Liver (tissue), 9 donors: ENCODE measurements around the gene TAF3. TPM values are rescaled to one million over a fixed set of nuclear protein-coding genes. Genes with fewer than 3 reads are reported as not detected.

Source experiments
- DNase-seq: peaks from one replicate; pipeline ENCODE4 v3.0.0-alpha.2; 2017; ENCODE audit warnings: low spot score
- H3K27ac ChIP-seq, 2 donors: one replicate each; pipeline ENCODE4 v1.7.0; 2013; ENCODE audit warnings: inconsistent platforms in 2 of 2, low read length in 2 of 2, control low read depth in 1 of 2, low read depth in 1 of 2, mild to moderate bottlenecking in 1 of 2
- H3K27me3 ChIP-seq, 4 donors: one replicate each; pipeline versions ENCODE4 v1.6.1 to v1.7.0; 2013; ENCODE audit warnings: low read length in 3 of 4, inconsistent platforms in 1 of 4, mild to moderate bottlenecking in 1 of 4, moderate library complexity in 1 of 4; ENCODE audit not compliant: control insufficient read depth in 4 of 4, insufficient read depth in 4 of 4
- H3K36me3 ChIP-seq, 4 donors: one replicate each; pipeline versions ENCODE4 v1.6.1 to v1.7.0; 2013; ENCODE audit warnings: low read length in 3 of 4, mild to moderate bottlenecking in 3 of 4, low read depth in 1 of 4, moderate library complexity in 1 of 4; ENCODE audit not compliant: control insufficient read depth in 4 of 4, insufficient read depth in 3 of 4
- H3K4me1 ChIP-seq, 4 donors: one replicate each; pipeline versions ENCODE4 v1.6.1 to v1.7.0; 2013; ENCODE audit warnings: low read length in 3 of 4, mild to moderate bottlenecking in 3 of 4, moderate library complexity in 1 of 4; ENCODE audit not compliant: control insufficient read depth in 4 of 4, insufficient read depth in 4 of 4
- H3K4me3 ChIP-seq, 3 donors: one replicate each; pipeline versions ENCODE4 v1.6.1 to v1.7.0; 2013; ENCODE audit warnings: low read length in 3 of 3, control low read depth in 1 of 3, low read depth in 1 of 3, mild to moderate bottlenecking in 1 of 3
- H3K9ac ChIP-seq, 2 donors: one replicate each; pipeline ENCODE4 v1.7.0; 2013; ENCODE audit warnings: low read length in 2 of 2, mild to moderate bottlenecking in 2 of 2, moderate library complexity in 2 of 2, control low read depth in 1 of 2, low read depth in 1 of 2
- H3K9me3 ChIP-seq, 4 donors: one replicate each; pipeline versions ENCODE4 v1.6.1 to v1.7.0; 2013; ENCODE audit warnings: low read length in 3 of 4; ENCODE audit not compliant: control insufficient read depth in 4 of 4
- ATF3 ChIP-seq: IDR thresholded peaks from 2 replicates; pipeline ENCODE4 v1.6.1; 2016; ENCODE audit warnings: antibody characterized with exemption
- EGR1 ChIP-seq, 2 donors: IDR thresholded peaks; 2 replicates each; pipeline ENCODE4 v1.6.1; 2016 to 2018; ENCODE audit warnings: antibody characterized with exemption in 2 of 2, low read depth in 2 of 2
- FOXA1 ChIP-seq: IDR thresholded peaks from 2 replicates; pipeline ENCODE4 v1.6.1; 2016; ENCODE audit warnings: antibody characterized with exemption
- FOXA2 ChIP-seq: IDR thresholded peaks from 2 replicates; pipeline ENCODE4 v1.6.1; 2016; ENCODE audit warnings: antibody characterized with exemption
- HNF4A ChIP-seq, 2 donors: conservative IDR thresholded peaks; 2 replicates each; pipeline ENCODE4 v1.6.1; 2016; ENCODE audit warnings: antibody characterized with exemption in 2 of 2, mild to moderate bottlenecking in 2 of 2
- HNF4G ChIP-seq: IDR thresholded peaks from 2 replicates; pipeline ENCODE4 v1.6.1; 2016; ENCODE audit warnings: antibody characterized with exemption
- JUND ChIP-seq, 2 donors: IDR thresholded peaks; 2 replicates each; pipeline ENCODE4 v1.6.1; 2016; ENCODE audit warnings: antibody characterized with exemption in 2 of 2
- MAX ChIP-seq: IDR thresholded peaks from 2 replicates; pipeline ENCODE4 v1.6.1; 2016; ENCODE audit warnings: antibody characterized with exemption
- NR2F2 ChIP-seq: IDR thresholded peaks from 2 replicates; pipeline ENCODE4 v1.6.1; 2016; ENCODE audit warnings: antibody characterized with exemption
- RXRA ChIP-seq, 2 donors: IDR thresholded peaks; 2 replicates each; pipeline ENCODE4 v1.6.1; 2017 to 2018; ENCODE audit warnings: antibody characterized with exemption in 2 of 2, mild to moderate bottlenecking in 1 of 2
- SP1 ChIP-seq: IDR thresholded peaks from 2 replicates; pipeline ENCODE4 v1.6.1; 2018; ENCODE audit warnings: antibody characterized with exemption, mild to moderate bottlenecking
- TAF1 ChIP-seq: conservative IDR thresholded peaks from 2 replicates; pipeline ENCODE4 v1.6.1; 2016; ENCODE audit warnings: antibody characterized with exemption, mild to moderate bottlenecking
- ZBTB33 ChIP-seq: IDR thresholded peaks from 2 replicates; pipeline ENCODE4 v1.6.1; 2016; ENCODE audit warnings: antibody characterized with exemption
- WGBS: extraction: QIAGEN DNeasy Blood & Tissue Kit; methylation state at CpG from one replicate; pipeline ENCODE4 v1.1.7; 2013; 5-methylcytosine and 5-hydroxymethylcytosine counted together
- polyA plus RNA-seq, 2 donors: library from polyadenylated mRNA; stranded (reverse) in 1 of 2; unstranded in 1 of 2; fragments of 200-250 nt in 1 of 2; fragments of >200 nt in 1 of 2; fragmentation: Nextera tagmentation in 1 of 2; extraction: Ambion mirVana in 1 of 2; gene quantifications; one replicate each; pipeline versions ENCODE4 v1.2.1 to v1.2.3, GENCODE V29; 2013 to 2015
- total RNA-seq, 2 donors: library from RNA; depleted of rRNA; stranded (reverse); fragments of >200 nt; gene quantifications; one replicate each; pipeline ENCODE4 v1.2.3, GENCODE V29; 2014
- donor health status: healthy.
- donor health status: healthy.
- donor health status: healthy.
- donor health status: healthy.
- donor health status: healthy.

The TAF3 gene
- total and polyA plus RNA-seq, 4 donors: 1.5 to 3.6 (median 1.9) TPM

GRCh38 chr10:7945469-7946187 is 127.3 kb downstream of the TAF3 start (continued):
- no peak for TF ChIP-seq ZBTB33
- TF ChIP-seq MAX: no peak
- no peak for TF ChIP-seq HNF4A (conservative IDR thresholded peaks at IDR 0.05)
- no peak for TF ChIP-seq FOXA1
- no peak for TF ChIP-seq HNF4G
- no peak for TF ChIP-seq EGR1 (IDR thresholded peaks at IDR 0.05; ENCODE audit: low read depth in 2 of 2)
- no peak for TF ChIP-seq FOXA2
- TF ChIP-seq ATF3: no peak
- no peak for TF ChIP-seq TAF1
- no peak for TF ChIP-seq RXRA (IDR thresholded peaks at IDR 0.05)
- no peak for TF ChIP-seq JUND (IDR thresholded peaks at IDR 0.05)

GRCh38 chr10:7948371-7949000 is 130.2 kb downstream of the TAF3 start:
- no peak overlapping the region for H3K27ac ChIP-seq
- H3K36me3 ChIP-seq: no peaks in the 10 kb centered on the region
- no peaks in the 10 kb centered on the region for H3K9me3 ChIP-seq
- DNase-seq: no peak
- no peak for TF ChIP-seq EGR1 (IDR thresholded peaks at IDR 0.05; ENCODE audit: low read depth in 2 of 2)
- TF ChIP-seq ZBTB33: no peak
- H3K4me3 ChIP-seq: no peak overlapping the region
- H3K4me1 ChIP-seq: no peaks in the 10 kb centered on the region
- no peak overlapping the region for H3K9ac ChIP-seq
- 91% methylated on average over 6 of the region's 6 CpGs for WGBS
- H3K27me3 ChIP-seq: no peaks in the 10 kb centered on the region

GRCh38 chr10:7950981-7951847 is 132.9 kb downstream of the TAF3 start:
- Histone ChIP-seq H3K27ac (no peak overlapping the region), H3K9ac (no peak overlapping the region), H3K4me3 (no peak overlapping the region), H3K4me1 (no peaks in the 10 kb centered on the region), H3K36me3 (no peaks in the 10 kb centered on the region), H3K9me3 (no peaks in the 10 kb centered on the region), H3K27me3 (no peaks in the 10 kb centered on the region)
- TF ChIP-seq NR2F2 (no peak), TAF1 (no peak), JUND (IDR thresholded peaks at IDR 0.05) (no peak), FOXA2 (no peak), EGR1 (IDR thresholded peaks at IDR 0.05; ENCODE audit: low read depth in 2 of 2) (no peak), SP1 (no peak)
- WGBS: 95% methylated on average over 9 of the region's 9 CpGs
- DNase-seq: no peak
